WI38 (cell line): ENCODE results near the gene GLCE.

Source experiments
- H3K4me3 ChIP-seq: 2 replicates; pipeline ENCODE4 v1.5.1; 2011; ENCODE audit warnings: low read depth, mild to moderate bottlenecking, control low read depth, low read length
- CTCF ChIP-seq: IDR thresholded peaks from 2 replicates; pipeline ENCODE4 v1.5.1; 2012; ENCODE audit warnings: low read depth, mild to moderate bottlenecking, control low read depth, low read length

The GLCE gene

GRCh38 chr15:69119683-69120395 is 40.6 kb upstream of the GLCE start:
- no peak for TF ChIP-seq CTCF
- H3K4me3 ChIP-seq = no peak overlapping the region

- no peak for TF ChIP-seq CTCF
- no peak overlapping the region for H3K4me3 ChIP-seq
These were observed 39.7 kb upstream of the GLCE start for GRCh38 chr15:69120732-69121131.

- no peak overlapping the region for H3K4me3 ChIP-seq
These were observed 39.1 kb upstream of the GLCE start for GRCh38 chr15:69121198-69121828.

GRCh38 chr15:69125236-69125635 is 35.2 kb upstream of the GLCE start:
- H3K4me3 ChIP-seq = no peak overlapping the region
- TF ChIP-seq CTCF = no peak

More at GRCh38 chr15:69121198-69121828, 39.1 kb upstream of the GLCE start:
- TF ChIP-seq CTCF = no peak

GRCh38 chr15:69126054-69126469 is 34.4 kb upstream of the GLCE start:
- TF ChIP-seq CTCF = no peak
- H3K4me3 ChIP-seq = no peak overlapping the region

- no peak for TF ChIP-seq CTCF
- no peak overlapping the region for H3K4me3 ChIP-seq
These were observed 33.1 kb upstream of the GLCE start for GRCh38 chr15:69127306-69127705.

GRCh38 chr15:69128667-69129311 is 31.6 kb upstream of the GLCE start:
- TF ChIP-seq CTCF = no peak

More at GRCh38 chr15:69128667-69129311, 31.6 kb upstream of the GLCE start:
- H3K4me3 ChIP-seq = no peak overlapping the region
